ENCODE data around the gene POLDIP2.

DNA sequence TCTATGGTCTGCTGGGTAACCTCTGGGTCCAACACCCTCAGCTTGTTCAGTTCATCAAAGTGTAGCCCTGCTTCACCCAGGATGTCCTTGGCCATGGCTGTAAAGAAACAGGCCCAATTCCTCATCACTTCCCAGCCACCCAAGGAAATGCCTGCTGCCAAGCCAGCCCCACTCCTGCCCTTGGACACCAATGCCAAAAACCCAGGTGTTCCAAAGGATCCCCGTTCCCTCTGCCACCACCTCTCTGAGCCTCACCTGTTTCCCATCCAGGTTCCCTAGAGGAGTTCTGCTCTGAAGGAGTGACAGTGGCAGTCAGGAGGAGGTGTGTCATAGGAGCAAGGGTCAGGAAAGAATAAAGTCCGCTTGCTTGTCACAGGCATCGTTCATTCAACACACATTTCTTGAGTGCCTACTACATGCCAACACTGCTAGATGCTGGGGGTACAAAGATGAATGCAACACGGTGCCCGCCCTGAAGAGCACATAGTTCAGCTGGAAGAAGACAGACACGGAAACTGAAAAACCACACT, 25.4 kb downstream of the POLDIP2 start:
- TF ChIP-seq, protein P1, sequence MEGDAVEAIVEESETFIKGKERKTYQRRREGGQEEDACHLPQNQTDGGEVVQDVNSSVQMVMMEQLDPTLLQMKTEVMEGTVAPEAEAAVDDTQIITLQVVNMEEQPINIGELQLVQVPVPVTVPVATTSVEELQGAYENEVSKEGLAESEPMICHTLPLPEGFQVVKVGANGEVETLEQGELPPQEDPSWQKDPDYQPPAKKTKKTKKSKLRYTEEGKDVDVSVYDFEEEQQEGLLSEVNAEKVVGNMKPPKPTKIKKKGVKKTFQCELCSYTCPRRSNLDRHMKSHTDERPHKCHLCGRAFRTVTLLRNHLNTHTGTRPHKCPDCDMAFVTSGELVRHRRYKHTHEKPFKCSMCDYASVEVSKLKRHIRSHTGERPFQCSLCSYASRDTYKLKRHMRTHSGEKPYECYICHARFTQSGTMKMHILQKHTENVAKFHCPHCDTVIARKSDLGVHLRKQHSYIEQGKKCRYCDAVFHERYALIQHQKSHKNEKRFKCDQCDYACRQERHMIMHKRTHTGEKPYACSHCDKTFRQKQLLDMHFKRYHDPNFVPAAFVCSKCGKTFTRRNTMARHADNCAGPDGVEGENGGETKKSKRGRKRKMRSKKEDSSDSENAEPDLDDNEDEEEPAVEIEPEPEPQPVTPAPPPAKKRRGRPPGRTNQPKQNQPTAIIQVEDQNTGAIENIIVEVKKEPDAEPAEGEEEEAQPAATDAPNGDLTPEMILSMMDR (IDR thresholded peaks at IDR 0.05; ENCODE audit: low read length) = no peak
- no peak for TF ChIP-seq EZH2 (optimal IDR thresholded peaks at IDR 0.05; ENCODE audit: low read depth, low read length)
